Right cardiac atrium (tissue), 5 donors: ENCODE measurements around the gene EPS8L3. TPM values are rescaled to one million over a fixed set of nuclear protein-coding genes. Genes with fewer than 3 reads are reported as not detected.

Source experiments
- ATAC-seq, 2 donors: fragments of 200-7000 bp; cut with Tn5 transposase; one replicate each; pipeline versions ENCODE4 v1.8.0 to v1.9.1; 2020; ENCODE audit warnings: moderate library complexity in 2 of 2, mild to moderate bottlenecking in 1 of 2
- DNase-seq, 3 donors: peaks; one replicate each; pipeline ENCODE4 v3.0.0-alpha.2; 2020
- H3K27ac ChIP-seq: one replicate; pipeline ENCODE4 v1.5.1; 2013; ENCODE audit warnings: mild to moderate bottlenecking, low read length, control low read depth, moderate library complexity
- H3K27me3 ChIP-seq: one replicate; pipeline ENCODE4 v1.6.1; 2013; ENCODE audit not compliant: control insufficient read depth, insufficient read depth
- H3K4me1 ChIP-seq: one replicate; pipeline ENCODE4 v1.6.1; 2013; ENCODE audit warnings: low read length; ENCODE audit not compliant: control insufficient read depth, insufficient read depth
- H3K4me3 ChIP-seq: one replicate; pipeline ENCODE4 v1.5.1; 2013; ENCODE audit warnings: low read length, control low read depth
- H3K9me3 ChIP-seq: one replicate; pipeline ENCODE4 v1.6.1; 2013; ENCODE audit warnings: low read length; ENCODE audit not compliant: control insufficient read depth
- WGBS: extraction: QIAGEN DNeasy Blood & Tissue Kit; methylation state at CpG from one replicate; pipeline ENCODE4 v1.1.7; 2013; 5-methylcytosine and 5-hydroxymethylcytosine counted together
- intact Hi-C, 4 donors: fragments of 100-400 bp; cut with DNase I; formaldehyde crosslinking; loops; one replicate each; pipeline versions ENCODE4 v1.11.0 to v1.14.0; 2022 to 2023
- long read RNA-seq, 4 donors: library from polyadenylated mRNA; unstranded; transcript quantifications; one replicate each; pipeline ENCODE4 v2.0.0, GENCODE V29; 2020 to 2021
- polyA plus RNA-seq: library from polyadenylated mRNA; stranded (reverse); fragments of 200-250 nt; gene quantifications from one replicate; pipeline ENCODE4 v1.2.3, GENCODE V29; 2013
- total RNA-seq, 4 donors: library from RNA; stranded (reverse); fragmentation: NEBNext Ultra II Directional; extraction: Animal tissue kit (Norgen Biotek cat#: 25700); gene quantifications; one replicate each; pipeline ENCODE4 v1.2.1, GENCODE V29; 2021
- donor health status: healthy with polysubstance abuse.
- donor health status: DM: no; HTN: yes; CAD: no.
- donor health status: DM: no; HTN: no; CAD: no.
- donor health status: DM: no; HTN: yes; CAD: no; lungs with severe emphysema.
- donor health status: DM: yes; HTN: yes; CAD: no.

Gene EPS8L3, protein sequence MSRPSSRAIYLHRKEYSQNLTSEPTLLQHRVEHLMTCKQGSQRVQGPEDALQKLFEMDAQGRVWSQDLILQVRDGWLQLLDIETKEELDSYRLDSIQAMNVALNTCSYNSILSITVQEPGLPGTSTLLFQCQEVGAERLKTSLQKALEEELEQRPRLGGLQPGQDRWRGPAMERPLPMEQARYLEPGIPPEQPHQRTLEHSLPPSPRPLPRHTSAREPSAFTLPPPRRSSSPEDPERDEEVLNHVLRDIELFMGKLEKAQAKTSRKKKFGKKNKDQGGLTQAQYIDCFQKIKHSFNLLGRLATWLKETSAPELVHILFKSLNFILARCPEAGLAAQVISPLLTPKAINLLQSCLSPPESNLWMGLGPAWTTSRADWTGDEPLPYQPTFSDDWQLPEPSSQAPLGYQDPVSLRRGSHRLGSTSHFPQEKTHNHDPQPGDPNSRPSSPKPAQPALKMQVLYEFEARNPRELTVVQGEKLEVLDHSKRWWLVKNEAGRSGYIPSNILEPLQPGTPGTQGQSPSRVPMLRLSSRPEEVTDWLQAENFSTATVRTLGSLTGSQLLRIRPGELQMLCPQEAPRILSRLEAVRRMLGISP
- total RNA-seq = not detected
- polyA plus RNA-seq = not detected
- long read RNA-seq, donor 1 = 0 reads
- long read RNA-seq, donor 2 = 0 reads
- long read RNA-seq, donor 3 = 0 reads
- long read RNA-seq, donor 4 = 0 reads

- ATAC-seq (no peak), DNase-seq (peak in 2 of 3 donors; percentile 7 to 33)
- Histone ChIP-seq H3K9me3 (no peaks in the 10 kb centered on the region), H3K4me3 (no peak within 1 kb of the TSS), H3K27me3 (no peaks in the 10 kb centered on the region), H3K4me1 (no peaks in the 10 kb centered on the region), H3K27ac (no peak within 1 kb of the TSS)
- WGBS = 94% methylated on average over 11 of the region's 11 CpGs
- intact Hi-C loops = no loop called here
Observed at GRCh38 chr1:109763646-109764415, at the start of gene EPS8L3. EPS8L3 (minus strand) TSS chr1:109763923; CDS start chr1:109761749, 2,174 bp downstream.

GRCh38 chr1:109812691-109813393 is 49.1 kb upstream of the EPS8L3 start:
- Histone ChIP-seq H3K9me3 (no peaks in the 10 kb centered on the region), H3K4me1 (no peaks in the 10 kb centered on the region), H3K27me3 (no peaks in the 10 kb centered on the region), H3K4me3 (no peak overlapping the region), H3K27ac (no peak overlapping the region)
- DNase-seq = no peak
- WGBS = 79% methylated on average over 1 of the region's 1 CpG
- intact Hi-C loops = no loop called here
- ATAC-seq = no peak

- Histone ChIP-seq H3K27ac (no peak overlapping the region), H3K9me3 (no peaks in the 10 kb centered on the region), H3K27me3 (no peaks in the 10 kb centered on the region), H3K4me1 (no peaks in the 10 kb centered on the region), H3K4me3 (no peak overlapping the region)
- intact Hi-C loops = no loop called here
- 92% methylated on average over 6 of the region's 6 CpGs for WGBS
- ATAC-seq = peak in 1 of 2 donors; percentile 20
- peak in 1 of 3 donors; percentile 12 for DNase-seq
Observed at GRCh38 chr1:109808703-109809102, 45.0 kb upstream of the EPS8L3 start.

GRCh38 chr1:109807822-109808680 is 44.3 kb upstream of the EPS8L3 start:
- peak in 1 of 2 donors; percentile 17 for ATAC-seq
- intact Hi-C loops = no loop called here
- H3K4me3 ChIP-seq = no peak overlapping the region
- WGBS = 93% methylated on average over 6 of the region's 6 CpGs
- peak in 1 of 3 donors; percentile 26 for DNase-seq
- H3K9me3 ChIP-seq = no peaks in the 10 kb centered on the region
- no peaks in the 10 kb centered on the region for H3K27me3 ChIP-seq
- H3K27ac ChIP-seq = no peak overlapping the region
- H3K4me1 ChIP-seq = peaks cover 2% of the 10 kb centered on the region

DNA sequence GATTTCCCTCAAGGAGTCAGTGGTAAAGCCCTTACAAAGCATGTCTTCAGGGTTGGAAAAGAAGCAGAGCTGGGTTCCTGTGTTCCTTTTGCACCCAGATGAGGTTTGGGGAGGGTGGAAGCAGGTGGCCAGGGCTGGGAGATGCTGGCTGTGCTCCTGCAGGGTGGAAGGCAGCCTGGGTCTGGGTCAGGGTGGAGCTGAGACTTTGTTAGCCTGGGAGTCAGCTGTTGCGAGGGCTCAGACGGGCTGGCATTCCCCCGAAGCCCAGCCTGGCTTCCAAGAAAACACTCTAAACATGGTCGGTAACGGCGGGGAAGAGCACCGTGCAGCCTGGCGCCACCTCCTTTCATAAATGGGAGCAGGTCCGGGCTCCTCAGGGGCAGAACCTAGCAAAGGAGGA is 43.7 kb upstream of the EPS8L3 start:
- Histone ChIP-seq H3K4me1 (peaks cover 2% of the 10 kb centered on the region), H3K9me3 (no peaks in the 10 kb centered on the region), H3K27ac (no peak overlapping the region), H3K27me3 (no peaks in the 10 kb centered on the region), H3K4me3 (no peak overlapping the region)
- 89% methylated on average over 9 of the region's 9 CpGs for WGBS
- intact Hi-C loops = no loop called here
- DNase-seq (peak in 1 of 3 donors; percentile 29), ATAC-seq (no peak)

DNA sequence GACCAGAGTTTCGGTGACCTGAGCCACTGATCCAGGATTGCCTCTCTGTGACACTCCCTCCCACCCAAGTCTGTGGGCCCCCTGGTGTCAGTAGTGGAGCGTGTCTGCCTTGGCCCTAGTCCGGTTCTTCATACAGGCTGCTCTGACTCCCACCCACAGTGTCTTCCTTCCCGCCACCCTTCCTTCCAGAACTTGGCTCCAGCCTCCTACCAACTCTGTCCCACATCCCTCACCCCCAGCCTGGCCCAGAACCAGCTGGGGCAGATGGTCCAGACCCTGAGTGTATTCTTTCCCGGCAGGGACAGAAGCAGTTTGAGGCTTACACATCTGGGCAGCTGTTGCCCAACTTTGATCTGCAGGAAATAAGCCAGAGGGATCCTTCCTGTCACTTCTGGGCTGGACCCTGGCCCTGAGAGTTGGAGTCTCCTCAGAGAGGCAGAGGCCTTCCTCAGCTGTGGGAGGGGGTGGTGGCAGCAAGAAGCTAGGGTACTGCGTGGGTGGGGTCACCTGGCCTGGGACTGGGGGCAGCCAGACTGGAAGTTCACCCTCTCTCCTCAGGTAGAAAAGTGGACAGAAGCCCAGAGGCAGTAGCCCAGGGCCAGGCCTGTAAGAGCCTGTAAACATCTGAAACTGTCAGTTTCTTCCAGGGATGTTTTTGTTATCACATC is 43.1 kb upstream of the EPS8L3 start:
- no peaks in the 10 kb centered on the region for H3K27me3 ChIP-seq
- H3K27ac ChIP-seq = no peak overlapping the region
- no peaks in the 10 kb centered on the region for H3K9me3 ChIP-seq
- peaks cover 2% of the 10 kb centered on the region for H3K4me1 ChIP-seq
- ATAC-seq = peak in 1 of 2 donors; percentile 9
- 63% methylated on average over 6 of the region's 6 CpGs for WGBS
- H3K4me3 ChIP-seq = no peak overlapping the region
- peak in 1 of 3 donors; percentile 31 for DNase-seq
- intact Hi-C loops = no loop called here

GRCh38 chr1:109805486-109806165 is 41.9 kb upstream of the EPS8L3 start:
- 70% methylated on average over 8 of the region's 8 CpGs for WGBS
- Histone ChIP-seq H3K4me1 (peaks cover 2% of the 10 kb centered on the region), H3K9me3 (no peaks in the 10 kb centered on the region), H3K27ac (no peak overlapping the region), H3K27me3 (no peaks in the 10 kb centered on the region), H3K4me3 (no peak overlapping the region)
- intact Hi-C loops = no loop called here
- no peak for ATAC-seq
- peak in 1 of 3 donors; percentile 22 for DNase-seq

DNA sequence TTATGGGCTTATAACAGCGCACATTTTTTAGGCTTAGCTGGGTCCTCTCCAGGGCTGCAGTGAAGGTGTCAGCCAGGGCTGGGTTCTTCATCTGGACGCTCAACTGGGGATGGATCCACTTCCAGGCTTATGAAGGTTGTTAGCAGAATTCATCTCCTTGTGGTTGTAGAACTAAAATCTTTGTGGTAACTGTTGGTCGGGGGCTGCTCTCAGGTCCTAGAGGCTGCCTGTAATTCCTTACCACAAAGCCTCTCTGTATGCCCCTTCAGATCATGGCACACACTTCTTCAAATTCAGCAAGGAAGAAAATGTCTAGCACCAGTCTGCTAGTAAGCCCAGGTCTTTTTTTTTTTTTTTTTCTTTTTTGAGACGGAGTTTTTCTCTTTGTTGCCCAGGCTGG is 40.9 kb upstream of the EPS8L3 start:
- Histone ChIP-seq H3K27me3 (no peaks in the 10 kb centered on the region), H3K9me3 (no peaks in the 10 kb centered on the region), H3K4me3 (no peak overlapping the region), H3K27ac (no peak overlapping the region), H3K4me1 (peaks cover 2% of the 10 kb centered on the region)
- DNase-seq (no peak), ATAC-seq (no peak)
- intact Hi-C loops = no loop called here
- 88% methylated on average over 4 of the region's 4 CpGs for WGBS

DNA sequence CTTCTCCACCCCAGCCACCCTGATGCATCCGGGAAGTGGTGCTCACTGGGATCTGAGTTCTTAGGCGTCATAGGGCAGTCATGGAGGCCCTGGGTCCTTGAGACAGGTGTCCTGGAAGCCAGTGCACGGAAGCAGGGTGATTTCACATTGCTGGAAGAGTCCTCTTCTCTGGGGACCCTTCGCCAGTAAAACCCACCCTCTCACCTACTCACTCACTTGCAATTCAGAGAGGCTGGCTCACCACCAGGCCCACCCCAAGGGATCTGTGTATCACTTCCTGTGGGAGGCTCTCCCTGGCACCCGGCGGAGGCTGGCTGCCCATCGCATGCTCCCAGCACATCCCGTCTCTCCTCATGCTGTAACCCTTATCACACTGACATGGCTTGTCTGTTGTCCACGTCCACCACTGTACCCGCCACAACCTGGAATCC is 40.2 kb upstream of the EPS8L3 start:
- H3K27ac ChIP-seq = no peak overlapping the region
- WGBS = 74% methylated on average over 10 of the region's 10 CpGs
- no peak overlapping the region for H3K4me3 ChIP-seq
- DNase-seq (peak in 1 of 3 donors; percentile 51), ATAC-seq (peak; percentile 28)
- no peaks in the 10 kb centered on the region for H3K9me3 ChIP-seq
- H3K4me1 ChIP-seq = peaks cover 2% of the 10 kb centered on the region
- intact Hi-C loops = no loop called here
- no peaks in the 10 kb centered on the region for H3K27me3 ChIP-seq
